IPS-20b (cell line): ENCODE data around the gene PDSS1.

ENCODE experiments used
- H3K27ac ChIP-seq: one replicate; pipeline ENCODE4 v1.5.1; 2013; ENCODE audit warnings: low read length
- H3K27me3 ChIP-seq: 2 replicates; pipeline ENCODE4 v1.6.1; 2013; ENCODE audit warnings: mild to moderate bottlenecking, low read length, inconsistent platforms; ENCODE audit not compliant: insufficient read depth
- H3K36me3 ChIP-seq: 2 replicates; pipeline ENCODE4 v1.6.1; 2013; ENCODE audit warnings: low read depth, mild to moderate bottlenecking, inconsistent platforms, low read length, moderate library complexity; ENCODE audit not compliant: insufficient read depth
- H3K4me1 ChIP-seq: 2 replicates; pipeline ENCODE4 v1.6.1; 2013; ENCODE audit warnings: mild to moderate bottlenecking, control low read depth, inconsistent platforms, low read length, moderate library complexity; ENCODE audit not compliant: insufficient read depth
- H3K4me3 ChIP-seq: 2 replicates; pipeline ENCODE4 v1.5.1; 2013; ENCODE audit warnings: mild to moderate bottlenecking, low read length, inconsistent platforms
- H3K9ac ChIP-seq: 2 replicates; pipeline ENCODE4 v1.6.1; 2013; ENCODE audit warnings: low read depth, mild to moderate bottlenecking, inconsistent platforms, low read length, moderate library complexity
- H3K9me3 ChIP-seq: 2 replicates; pipeline ENCODE4 v1.6.1; 2013; ENCODE audit warnings: mild to moderate bottlenecking, low read depth, low read length, inconsistent platforms; ENCODE audit not compliant: insufficient read depth

Gene PDSS1

GRCh38 chr10:26728957-26729356, 31.5 kb downstream of the PDSS1 start:
- no peak overlapping the region for H3K9ac ChIP-seq
- H3K4me3 ChIP-seq: no peak overlapping the region
- peaks cover 2% of the 10 kb centered on the region for H3K4me1 ChIP-seq
- H3K27me3 ChIP-seq: no peaks in the 10 kb centered on the region
- peaks cover 80% of the 10 kb centered on the region for H3K36me3 ChIP-seq
- no peaks in the 10 kb centered on the region for H3K9me3 ChIP-seq
- H3K27ac ChIP-seq: no peak overlapping the region

- Histone ChIP-seq H3K27me3 (no peaks in the 10 kb centered on the region), H3K36me3 (peaks cover 78% of the 10 kb centered on the region), H3K4me1 (peaks cover 6% of the 10 kb centered on the region), H3K4me3 (no peak overlapping the region), H3K27ac (no peak overlapping the region), H3K9me3 (no peaks in the 10 kb centered on the region), H3K9ac (no peak overlapping the region)
Measured at GRCh38 chr10:26729395-26729794, 31.9 kb downstream of the PDSS1 start.

GRCh38 chr10:26730552-26730951, 33.1 kb downstream of the PDSS1 start:
- Histone ChIP-seq H3K36me3 (peaks cover 78% of the 10 kb centered on the region), H3K27ac (no peak overlapping the region), H3K4me1 (peaks cover 7% of the 10 kb centered on the region), H3K9me3 (no peaks in the 10 kb centered on the region), H3K9ac (no peak overlapping the region), H3K27me3 (no peaks in the 10 kb centered on the region), H3K4me3 (no peak overlapping the region)

GRCh38 chr10:26733750-26734568, 36.5 kb downstream of the PDSS1 start:
- no peaks in the 10 kb centered on the region for H3K9me3 ChIP-seq
- no peaks in the 10 kb centered on the region for H3K27me3 ChIP-seq
- H3K4me3 ChIP-seq: no peak overlapping the region
- peak overlapping the region; percentile 31 for H3K27ac ChIP-seq
- peak overlapping the region; percentile 60; the same call in 1 of the 2 replicates for H3K9ac ChIP-seq
- peaks cover 7% of the 10 kb centered on the region for H3K4me1 ChIP-seq
- H3K36me3 ChIP-seq: peaks cover 88% of the 10 kb centered on the region

- Histone ChIP-seq H3K36me3 (peaks cover 87% of the 10 kb centered on the region), H3K4me1 (peaks cover 7% of the 10 kb centered on the region), H3K27ac (no peak overlapping the region)
Measured at GRCh38 chr10:26735435-26735834, 37.9 kb downstream of the PDSS1 start.

GRCh38 chr10:26737730-26738129, 40.2 kb downstream of the PDSS1 start:
- H3K9me3 ChIP-seq: no peaks in the 10 kb centered on the region
- no peak overlapping the region for H3K9ac ChIP-seq
- H3K27ac ChIP-seq: no peak overlapping the region
- peaks cover 87% of the 10 kb centered on the region for H3K36me3 ChIP-seq
- no peaks in the 10 kb centered on the region for H3K27me3 ChIP-seq
- H3K4me1 ChIP-seq: peaks cover 7% of the 10 kb centered on the region
- H3K4me3 ChIP-seq: no peak overlapping the region

More at GRCh38 chr10:26735435-26735834, 37.9 kb downstream of the PDSS1 start:
- no peaks in the 10 kb centered on the region for H3K9me3 ChIP-seq
- no peak overlapping the region for H3K4me3 ChIP-seq
- no peaks in the 10 kb centered on the region for H3K27me3 ChIP-seq
- H3K9ac ChIP-seq: no peak overlapping the region; the same call in 1 of the 2 replicates

GRCh38 chr10:26738301-26738911, 40.9 kb downstream of the PDSS1 start:
- no peak overlapping the region for H3K4me3 ChIP-seq
- no peaks in the 10 kb centered on the region for H3K9me3 ChIP-seq
- no peak overlapping the region for H3K27ac ChIP-seq
- H3K36me3 ChIP-seq: peaks cover 90% of the 10 kb centered on the region
- H3K4me1 ChIP-seq: peaks cover 11% of the 10 kb centered on the region
- no peaks in the 10 kb centered on the region for H3K27me3 ChIP-seq
- no peak overlapping the region for H3K9ac ChIP-seq

- peaks cover 90% of the 10 kb centered on the region for H3K36me3 ChIP-seq
Measured at GRCh38 chr10:26739071-26739631, 41.6 kb downstream of the PDSS1 start.

GRCh38 chr10:26741368-26741767, 43.9 kb downstream of the PDSS1 start:
- peaks cover 85% of the 10 kb centered on the region for H3K36me3 ChIP-seq
- H3K9me3 ChIP-seq: no peaks in the 10 kb centered on the region
- no peaks in the 10 kb centered on the region for H3K27me3 ChIP-seq
- H3K4me1 ChIP-seq: peaks cover 9% of the 10 kb centered on the region; the same call in 1 of the 2 replicates
- H3K9ac ChIP-seq: no peak overlapping the region
- no peak overlapping the region for H3K27ac ChIP-seq
- no peak overlapping the region for H3K4me3 ChIP-seq

More at GRCh38 chr10:26739071-26739631, 41.6 kb downstream of the PDSS1 start:
- H3K4me3 ChIP-seq: no peak overlapping the region
- H3K27ac ChIP-seq: no peak overlapping the region
- no peak overlapping the region for H3K9ac ChIP-seq
- no peaks in the 10 kb centered on the region for H3K9me3 ChIP-seq
- peaks cover 13% of the 10 kb centered on the region; the same call in 1 of the 2 replicates for H3K4me1 ChIP-seq
- no peaks in the 10 kb centered on the region for H3K27me3 ChIP-seq

GRCh38 chr10:26743091-26743490, 45.6 kb downstream of the PDSS1 start:
- no peak overlapping the region for H3K4me3 ChIP-seq
- peaks cover 9% of the 10 kb centered on the region; the same call in 1 of the 2 replicates for H3K4me1 ChIP-seq
- no peak overlapping the region for H3K27ac ChIP-seq
- H3K9me3 ChIP-seq: no peaks in the 10 kb centered on the region
- no peak overlapping the region for H3K9ac ChIP-seq
- peaks cover 86% of the 10 kb centered on the region for H3K36me3 ChIP-seq
- no peaks in the 10 kb centered on the region for H3K27me3 ChIP-seq

- Histone ChIP-seq H3K4me1 (peaks cover 9% of the 10 kb centered on the region; the same call in 1 of the 2 replicates), H3K9me3 (no peaks in the 10 kb centered on the region), H3K4me3 (no peak overlapping the region), H3K9ac (peak overlapping the region; percentile 30; the same call in 1 of the 2 replicates), H3K36me3 (peaks cover 86% of the 10 kb centered on the region), H3K27ac (no peak overlapping the region), H3K27me3 (no peaks in the 10 kb centered on the region)
Measured at GRCh38 chr10:26743841-26744240, 46.3 kb downstream of the PDSS1 start.
